RWPE1 (cell line): Measurements from ENCODE around the gene NUTM2G.
"Not testable (repeated sequence)": the region's sequence is repeated elsewhere in the genome, so short reads cannot be mapped to it uniquely, and the experiment has no call there.

Experiments
- CTCF ChIA-PET: fragments of 350-600 bp; sonication (Branson Sonifier 250); formaldehyde crosslinking; extraction: SDS; loops from one replicate; lab custom pipeline; 2021; lab: Yijun Ruan, JAX
- POLR2A ChIA-PET: fragments of 400-600 bp; formaldehyde crosslinking; extraction: SDS; loops from one replicate; lab custom pipeline; 2020; ENCODE audit warnings: antibody characterized with exemption; ENCODE audit not compliant: low non-redundant PET; lab: Yijun Ruan, JAX
- DNase-seq: peaks from one replicate; pipeline ENCODE4 v3.0.0; 2012; ENCODE audit warnings: low spot score
- H3K27ac ChIP-seq: fragments of 450-650 bp; 2 replicates; pipeline ENCODE4 v1.5.1; 2017
- CTCF ChIP-seq: fragments of 450-650 bp; conservative IDR thresholded peaks from 2 replicates; pipeline ENCODE4 v1.5.1; 2017; ENCODE audit warnings: low read depth, mild to moderate bottlenecking

Gene NUTM2G

GRCh38 chr9:96928543-96928942 is at the start of gene NUTM2G:
Gene NUTM2G (plus strand): TSS chr9:96928843. CDS start chr9:96929025, 182 bp downstream.
- DNase-seq, POLR2A ChIA-PET, CTCF ChIA-PET, H3K27ac ChIP-seq: not testable (repeated sequence)

- DNase-seq = no peak
- no peak for TF ChIP-seq CTCF
- POLR2A ChIA-PET = no interaction called here
- peak overlapping the region; percentile 48 for H3K27ac ChIP-seq
- CTCF ChIA-PET = interaction anchor here (0.7 to 1.0 kb wide), 2 partner anchors 24 to 27 kb away, joined by 3 read pairs; no protein-coding TSS in a partner anchor
Observed at GRCh38 chr9:96883922-96884321, 44.7 kb upstream of the NUTM2G start.

GRCh38 chr9:96884443-96884842 is 44.2 kb upstream of the NUTM2G start:
- DNase-seq = peak; percentile 98
- CTCF ChIA-PET = interaction anchor here (0.7 to 1.0 kb wide), 2 partner anchors 25 to 27 kb away, joined by 3 read pairs; no protein-coding TSS in a partner anchor
- POLR2A ChIA-PET = no interaction called here

GRCh38 chr9:96885424-96885823 is 43.2 kb upstream of the NUTM2G start:
- no peak overlapping the region for H3K27ac ChIP-seq
- no peak for DNase-seq
- POLR2A ChIA-PET = no interaction called here
- CTCF ChIA-PET = no interaction called here
- no peak for TF ChIP-seq CTCF

More at GRCh38 chr9:96884443-96884842, 44.2 kb upstream of the NUTM2G start:
- no peak for TF ChIP-seq CTCF
- H3K27ac ChIP-seq = peak overlapping the region; percentile 48

- ChIA-PET POLR2A (no interaction called here), CTCF (interaction anchor here (0.5 to 0.7 kb wide), 3 partner anchors 9 to 202 kb away, joined by 3 to 6 read pairs (median 4); no protein-coding TSS in a partner anchor)
- no peak overlapping the region for H3K27ac ChIP-seq
- DNase-seq = no peak
- no peak for TF ChIP-seq CTCF
Observed at GRCh38 chr9:96888591-96888990, 40.1 kb upstream of the NUTM2G start.

GRCh38 chr9:96892131-96892530 is 36.5 kb upstream of the NUTM2G start:
- ChIA-PET CTCF (interaction anchor here (0.6 kb wide), 1 partner anchor 169 kb away, joined by 4 read pairs; no protein-coding TSS in a partner anchor), POLR2A (no interaction called here)
- TF ChIP-seq CTCF = no peak
- H3K27ac ChIP-seq = no peak overlapping the region
- no peak for DNase-seq

- H3K27ac ChIP-seq, POLR2A ChIA-PET, DNase-seq, CTCF ChIA-PET: not testable (repeated sequence)
Observed at GRCh38 chr9:96900010-96900409, 28.6 kb upstream of the NUTM2G start.

- H3K27ac ChIP-seq, DNase-seq, POLR2A ChIA-PET, CTCF ChIA-PET: not testable (repeated sequence)
Observed at GRCh38 chr9:96904947-96905722, 23.5 kb upstream of the NUTM2G start.

GRCh38 chr9:96908479-96908878 is 20.2 kb upstream of the NUTM2G start:
- H3K27ac ChIP-seq, DNase-seq, POLR2A ChIA-PET, CTCF ChIA-PET: not testable (repeated sequence)

GRCh38 chr9:96915539-96915938 is 13.1 kb upstream of the NUTM2G start:
- POLR2A ChIA-PET, CTCF ChIA-PET, H3K27ac ChIP-seq, DNase-seq: not testable (repeated sequence)

GRCh38 chr9:96916531-96916930 is 12.1 kb upstream of the NUTM2G start:
- CTCF ChIA-PET, H3K27ac ChIP-seq, DNase-seq, POLR2A ChIA-PET: not testable (repeated sequence)
